Measurements from ENCODE around the gene PEX10. TPM values are rescaled to one million over a fixed set of nuclear protein-coding genes. Genes with fewer than 3 reads are reported as not detected.
A peak's percentile ranks its signal among the peaks of the same experiment; 100 is the strongest.

The PEX10 gene
- total RNA-seq, 1 experiment from 2014 or later = 89.6 TPM

GRCh38 chr1:2386636-2387611 lies 25.4 kb downstream of the PEX10 start:
- Histone ChIP-seq H3K4me3 (ENCODE audit: insufficient read depth, low read depth, low read length) (no peak overlapping the region), H3K27me3 (ENCODE audit: control insufficient read depth, insufficient read depth, low read length) (no peaks in the 10 kb centered on the region), H3K36me3 (replicated peaks; ENCODE audit: control insufficient read depth, insufficient read depth, low read length) (no peaks in the 10 kb centered on the region)
- DNase-seq = no peak

GRCh38 chr1:2385606-2386280 lies 26.6 kb downstream of the PEX10 start:
- H3K36me3 ChIP-seq (replicated peaks; ENCODE audit: control insufficient read depth, insufficient read depth, low read length) = no peaks in the 10 kb centered on the region
- no peak overlapping the region for H3K4me3 ChIP-seq (ENCODE audit: insufficient read depth, low read depth, low read length)
- no peak for DNase-seq
- no peaks in the 10 kb centered on the region for H3K27me3 ChIP-seq (ENCODE audit: control insufficient read depth, insufficient read depth, low read length)

- Histone ChIP-seq H3K36me3 (replicated peaks; ENCODE audit: control insufficient read depth, insufficient read depth, low read length) (no peaks in the 10 kb centered on the region), H3K27me3 (ENCODE audit: control insufficient read depth, insufficient read depth, low read length) (no peaks in the 10 kb centered on the region), H3K4me3 (ENCODE audit: insufficient read depth, low read depth, low read length) (no peak overlapping the region)
- DNase-seq = peak; percentile 76
These were observed 27.4 kb downstream of the PEX10 start for GRCh38 chr1:2384941-2385481.

- Histone ChIP-seq H3K4me3 (ENCODE audit: insufficient read depth, low read depth, low read length) (no peak overlapping the region), H3K36me3 (replicated peaks; ENCODE audit: control insufficient read depth, insufficient read depth, low read length) (no peaks in the 10 kb centered on the region), H3K27me3 (ENCODE audit: control insufficient read depth, insufficient read depth, low read length) (no peaks in the 10 kb centered on the region)
- no peak for DNase-seq
These were observed 28.1 kb downstream of the PEX10 start for GRCh38 chr1:2384130-2384860.

- DNase-seq = no peak
- Histone ChIP-seq H3K27me3 (ENCODE audit: control insufficient read depth, insufficient read depth, low read length) (no peaks in the 10 kb centered on the region), H3K36me3 (replicated peaks; ENCODE audit: control insufficient read depth, insufficient read depth, low read length) (no peaks in the 10 kb centered on the region), H3K4me3 (ENCODE audit: insufficient read depth, low read depth, low read length) (no peak overlapping the region)
These were observed 28.8 kb downstream of the PEX10 start for GRCh38 chr1:2383576-2383975.

- no peak overlapping the region for H3K4me3 ChIP-seq (ENCODE audit: insufficient read depth, low read depth, low read length)
- no peaks in the 10 kb centered on the region for H3K36me3 ChIP-seq (replicated peaks; ENCODE audit: control insufficient read depth, insufficient read depth, low read length)
- DNase-seq = peak; percentile 95
- H3K27me3 ChIP-seq (ENCODE audit: control insufficient read depth, insufficient read depth, low read length) = no peaks in the 10 kb centered on the region
These were observed 29.6 kb downstream of the PEX10 start for GRCh38 chr1:2382621-2383361.

- peak; percentile 99 for DNase-seq
- H3K27me3 ChIP-seq (ENCODE audit: control insufficient read depth, insufficient read depth, low read length) = no peaks in the 10 kb centered on the region
These were observed 30.4 kb downstream of the PEX10 start for GRCh38 chr1:2381741-2382620.

GRCh38 chr1:2380816-2381591 lies 31.4 kb downstream of the PEX10 start:
- Histone ChIP-seq H3K27me3 (ENCODE audit: control insufficient read depth, insufficient read depth, low read length) (no peaks in the 10 kb centered on the region), H3K36me3 (replicated peaks; ENCODE audit: control insufficient read depth, insufficient read depth, low read length) (no peaks in the 10 kb centered on the region), H3K4me3 (ENCODE audit: insufficient read depth, low read depth, low read length) (no peak overlapping the region)
- no peak for DNase-seq

More at GRCh38 chr1:2381741-2382620, 30.4 kb downstream of the PEX10 start:
- H3K36me3 ChIP-seq (replicated peaks; ENCODE audit: control insufficient read depth, insufficient read depth, low read length) = no peaks in the 10 kb centered on the region
- no peak overlapping the region for H3K4me3 ChIP-seq (ENCODE audit: insufficient read depth, low read depth, low read length)

- no peaks in the 10 kb centered on the region for H3K27me3 ChIP-seq (ENCODE audit: control insufficient read depth, insufficient read depth, low read length)
- H3K4me3 ChIP-seq (ENCODE audit: insufficient read depth, low read depth, low read length) = no peak overlapping the region
These were observed 32.5 kb downstream of the PEX10 start for GRCh38 chr1:2379733-2380404.

GRCh38 chr1:2378956-2379732 lies 33.2 kb downstream of the PEX10 start:
- no peak for DNase-seq
- H3K36me3 ChIP-seq (replicated peaks; ENCODE audit: control insufficient read depth, insufficient read depth, low read length) = no peaks in the 10 kb centered on the region
- no peaks in the 10 kb centered on the region for H3K27me3 ChIP-seq (ENCODE audit: control insufficient read depth, insufficient read depth, low read length)
- H3K4me3 ChIP-seq (ENCODE audit: insufficient read depth, low read depth, low read length) = no peak overlapping the region

More at GRCh38 chr1:2379733-2380404, 32.5 kb downstream of the PEX10 start:
- DNase-seq = no peak
- H3K36me3 ChIP-seq (replicated peaks; ENCODE audit: control insufficient read depth, insufficient read depth, low read length) = no peaks in the 10 kb centered on the region

GRCh38 chr1:2378441-2378851 lies 33.9 kb downstream of the PEX10 start:
- Histone ChIP-seq H3K27me3 (ENCODE audit: control insufficient read depth, insufficient read depth, low read length) (no peaks in the 10 kb centered on the region), H3K4me3 (ENCODE audit: insufficient read depth, low read depth, low read length) (no peak overlapping the region), H3K36me3 (replicated peaks; ENCODE audit: control insufficient read depth, insufficient read depth, low read length) (no peaks in the 10 kb centered on the region)
- no peak for DNase-seq

Data from H7 (cell line).